Endothelial cell of umbilical vein (primary cell): ENCODE data around the gene DNAJB8. TPM values are rescaled to one million over a fixed set of nuclear protein-coding genes. Genes with fewer than 3 reads are reported as not detected.

Experiments
- BruUV-seq: library from RNA; stranded (reverse); fragments of 400-500 nt; replicated peaks from 2 replicates; lab custom pipeline; 2021; lab: Mats Ljungman, UMichigan
- CTCF ChIA-PET: fragments of 300-600, 350-600 bp; sonication (Branson Sonifier 250); formaldehyde crosslinking; loops from one replicate; lab custom pipeline; 2021; ENCODE audit warnings: antibody characterized with exemption, inconsistent platforms; lab: Charles Lee
- POLR2A ChIA-PET: fragments of 300-600, 350-600 bp; sonication (Branson Sonifier 250); formaldehyde crosslinking; loops from one replicate; lab custom pipeline; 2021; ENCODE audit warnings: antibody characterized with exemption, inconsistent platforms; lab: Charles Lee
- DNase-seq: peaks from one replicate; pipeline ENCODE4 v3.0.0-alpha.2; 2011; ENCODE audit warnings: low read depth, low spot score
- FAIRE-seq: peaks from 2 replicates; lab custom pipeline; 2011; peaks lifted over from hg19 to GRCh38; lab: Jason Lieb, UNC
- H2AFZ ChIP-seq: 2 replicates; pipeline ENCODE4 v1.6.0; 2012; ENCODE audit warnings: low read depth, low read length, control low read depth, inconsistent platforms
- H3K27ac ChIP-seq: 2 replicates; pipeline ENCODE4 v1.5.1; 2011; ENCODE audit warnings: low read depth, mild to moderate bottlenecking, control low read depth, low read length, moderate library complexity; ENCODE audit not compliant: insufficient read depth
- H3K27me3 ChIP-seq, 2 experiments: 2 replicates each; pipeline versions ENCODE4 v1.6.0 to v1.6.1; 2011; ENCODE audit warnings: low read length in 2 of 2, mixed read lengths in 1 of 2; ENCODE audit not compliant: control insufficient read depth in 2 of 2, insufficient read depth in 2 of 2
- H3K36me3 ChIP-seq, 2 experiments: 2 replicates in 1 of 2; 3 replicates in 1 of 2; pipeline ENCODE4 v1.5.1; 2011; ENCODE audit warnings: low read length in 2 of 2, mild to moderate bottlenecking in 1 of 2, moderate library complexity in 1 of 2; ENCODE audit not compliant: control insufficient read depth in 2 of 2, insufficient read depth in 2 of 2; ENCODE audit errors: extremely low read depth in 1 of 2
- H3K4me1 ChIP-seq: 3 replicates; pipeline ENCODE4 v1.5.1; 2011; ENCODE audit warnings: mild to moderate bottlenecking, low read length; ENCODE audit not compliant: control insufficient read depth, insufficient read depth; ENCODE audit errors: extremely low read depth
- H3K4me2 ChIP-seq: 2 replicates; pipeline ENCODE4 v1.6.1; 2011; ENCODE audit warnings: low read length, control low read depth, mixed read lengths; ENCODE audit not compliant: insufficient read depth
- H3K4me3 ChIP-seq, 3 experiments: fragments of 200-600 bp in 1 of 3; sonication (generic), shearing (Covaris generic) in 1 of 3; replicated peaks in 1 of 3; 2 replicates each; pipeline ENCODE4 v1.5.1; 2011 to 2016; ENCODE audit warnings: control low read depth in 3 of 3, low read length in 3 of 3, mild to moderate bottlenecking in 2 of 3, inconsistent platforms in 1 of 3, low read depth in 1 of 3, moderate library complexity in 1 of 3; ENCODE audit not compliant: insufficient read depth in 1 of 3
- H3K79me2 ChIP-seq: 2 replicates; pipeline ENCODE4 v1.6.0; 2012; ENCODE audit warnings: low read length, inconsistent platforms; ENCODE audit not compliant: control insufficient read depth, insufficient read depth
- H3K9ac ChIP-seq: replicated peaks from 2 replicates; pipeline ENCODE3; 2011; ENCODE audit warnings: low read length, control low read depth; ENCODE audit not compliant: insufficient read depth; ENCODE audit errors: extremely low read depth
- H3K9me1 ChIP-seq: replicated peaks from 3 replicates; pipeline ENCODE4 v1.6.0; 2011; ENCODE audit warnings: mild to moderate bottlenecking, low read length; ENCODE audit not compliant: control insufficient read depth, insufficient read depth; ENCODE audit errors: extremely low read depth
- H3K9me3 ChIP-seq: replicated peaks from 2 replicates; pipeline ENCODE4 v1.5.1; 2012; ENCODE audit warnings: low read length, inconsistent platforms; ENCODE audit not compliant: control insufficient read depth, insufficient read depth
- H4K20me1 ChIP-seq: replicated peaks from 2 replicates; pipeline ENCODE3; 2011; ENCODE audit warnings: mild to moderate bottlenecking, low read length; ENCODE audit not compliant: control insufficient read depth, insufficient read depth; ENCODE audit errors: extremely low read depth
- EZH2 ChIP-seq: IDR thresholded peaks from 2 replicates; pipeline ENCODE4 v1.6.1; 2012; ENCODE audit warnings: borderline replicate concordance, low read depth, mild to moderate bottlenecking, moderate library complexity, low read length, inconsistent platforms; ENCODE audit not compliant: severe bottlenecking
- FOS ChIP-seq: IDR thresholded peaks from 2 replicates; pipeline ENCODE4 v1.6.1; 2011; ENCODE audit warnings: mild to moderate bottlenecking, low read length, moderate library complexity, borderline replicate concordance; ENCODE audit not compliant: insufficient read depth
- GATA2 ChIP-seq: IDR thresholded peaks from 2 replicates; pipeline ENCODE4 v1.7.0; 2011; ENCODE audit warnings: low read depth, mild to moderate bottlenecking, moderate library complexity, mixed read lengths, low read length; ENCODE audit not compliant: insufficient read length, insufficient read depth
- MYC ChIP-seq: IDR thresholded peaks from one replicate; pipeline ENCODE4 v1.6.1; 2011; ENCODE audit warnings: mild to moderate bottlenecking, low read depth, low read length
- POLR2AphosphoS5 ChIP-seq: IDR thresholded peaks from 2 replicates; pipeline ENCODE4 v1.6.1; 2012; ENCODE audit warnings: low read depth, mild to moderate bottlenecking, control low read depth, low read length, moderate library complexity; ENCODE audit not compliant: insufficient read depth
- dilution Hi-C: fragments of 300-500 bp; cut with MboI; formaldehyde crosslinking; loops from one replicate; pipeline ENCODE4 v1.15.0; 2019; ENCODE audit warnings: low sequenced_read_pairs; ENCODE audit not compliant: extremely low pct_ligation_motif_present
- intact Hi-C: fragments of 100-400 bp; cut with micrococcal nuclease; formaldehyde crosslinking; loops from one replicate; pipeline ENCODE4 v1.10.0; 2022
- polyA plus RNA-seq, 4 experiments: library from polyadenylated mRNA; depleted of rRNA in 3 of 4; stranded (reverse) in 3 of 4; unstranded in 1 of 4; fragments of >200 nt; gene quantifications; 2 replicates each; pipeline versions ENCODE4 v1.2.1 to v1.2.3, GENCODE V29; 2011 to 2012; ENCODE audit warnings: missing spikeins in 1 of 4
- total RNA-seq: library from RNA; stranded (reverse); gene quantifications from 2 replicates; pipeline ENCODE4 v1.2.3, GENCODE V29; 2021

DNAJB8 gene
- total and polyA plus RNA-seq, 2 donors (not counting 3 experiments of a cell fraction or from before 2014, with no cell fraction given) = not detected

- no peak for TF ChIP-seq GATA2
- no peak for TF ChIP-seq MYC
- no peak for TF ChIP-seq EZH2
- no peak for TF ChIP-seq FOS
- no peaks in the 10 kb centered on the region for H3K4me1 ChIP-seq
- FAIRE-seq = no peak
These were observed 12.4 kb downstream of the DNAJB8 start for GRCh38 chr3:128454310-128454618.

DNA sequence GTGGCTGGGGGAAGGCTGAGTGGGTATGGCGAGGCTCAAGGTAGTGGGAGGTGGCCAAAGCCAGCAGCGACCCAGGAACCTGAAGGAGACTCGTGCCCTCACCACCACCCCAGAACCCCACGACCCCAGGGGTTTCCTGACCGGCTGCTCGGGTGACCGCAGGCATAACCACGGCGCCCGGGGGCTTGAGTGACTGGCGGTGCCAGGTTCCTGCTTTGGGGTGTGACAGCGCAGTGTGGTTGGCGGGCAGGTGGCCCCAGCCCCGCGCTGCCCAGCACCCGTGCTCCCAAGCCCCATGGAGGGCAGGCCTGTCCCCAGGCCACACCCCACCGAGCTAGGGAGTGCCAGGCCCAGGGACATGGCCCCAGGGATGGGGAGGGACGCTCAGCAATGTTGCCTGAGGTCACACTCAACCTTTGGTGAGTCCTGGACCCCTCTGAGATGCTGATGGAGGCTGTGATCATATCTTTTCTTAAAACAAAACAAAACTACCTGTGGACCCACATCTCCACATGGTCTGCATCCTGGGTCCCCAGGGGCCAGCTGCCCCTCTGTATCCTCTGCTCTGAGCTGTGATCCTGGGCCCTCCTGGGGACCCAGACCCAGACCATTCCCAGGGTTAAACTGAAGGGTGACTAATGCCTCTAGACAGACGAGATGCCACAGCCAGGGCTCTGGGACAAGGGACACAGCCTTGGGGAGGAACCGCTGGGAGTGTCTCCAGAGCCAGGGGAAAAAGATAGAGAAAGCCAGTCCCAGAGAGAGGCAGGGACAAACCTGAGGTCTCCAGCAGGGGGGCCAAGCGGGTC lies 13.0 kb downstream of the DNAJB8 start:
- FAIRE-seq = no peak
- intact Hi-C loops (no loop called here), dilution Hi-C loops (no loop called here)
- TF ChIP-seq MYC = no peak
- no peak for TF ChIP-seq POLR2AphosphoS5
- TF ChIP-seq EZH2 = no peak
- CTCF ChIA-PET = interaction anchor here (1.6 kb wide), 1 partner anchor 15 kb away, joined by 3 read pairs; no protein-coding TSS in a partner anchor
- no peak for DNase-seq
- no peak overlapping the region for H3K9ac ChIP-seq
- H3K79me2 ChIP-seq = no peaks in the 10 kb centered on the region
- no peaks in the 10 kb centered on the region for H3K9me3 ChIP-seq
- H3K27ac ChIP-seq = no peak overlapping the region
- no peak overlapping the region for H3K4me3 ChIP-seq
- H3K27me3 ChIP-seq = peaks cover 5 to 22% of the 10 kb centered on the region in 2 experiments
- POLR2A ChIA-PET = no interaction called here
- H3K36me3 ChIP-seq = no peaks in the 10 kb centered on the region
- BruUV-seq = no TSS peak
- H3K4me2 ChIP-seq = no peak overlapping the region
- H4K20me1 ChIP-seq = no peaks in the 10 kb centered on the region
- no peak overlapping the region for H2AFZ ChIP-seq
- no peaks in the 10 kb centered on the region for H3K9me1 ChIP-seq
- peaks cover 3% of the 10 kb centered on the region for H3K4me1 ChIP-seq

More at GRCh38 chr3:128454310-128454618, 12.4 kb downstream of the DNAJB8 start:
- H3K9me1 ChIP-seq = no peaks in the 10 kb centered on the region
- no TSS peak for BruUV-seq
- H3K9me3 ChIP-seq = no peaks in the 10 kb centered on the region
- H3K79me2 ChIP-seq = no peaks in the 10 kb centered on the region
- intact Hi-C loops = no loop called here
- H4K20me1 ChIP-seq = no peaks in the 10 kb centered on the region
- POLR2A ChIA-PET = no interaction called here
- H2AFZ ChIP-seq = no peak overlapping the region
- H3K4me2 ChIP-seq = no peak overlapping the region
- CTCF ChIA-PET = interaction anchor here (1.6 kb wide), 1 partner anchor 15 kb away, joined by 3 read pairs; no protein-coding TSS in a partner anchor
- DNase-seq = no peak
- no peak overlapping the region for H3K9ac ChIP-seq
- dilution Hi-C loops = no loop called here
- H3K36me3 ChIP-seq = no peaks in the 10 kb centered on the region
- peaks cover 5 to 22% of the 10 kb centered on the region in 2 experiments for H3K27me3 ChIP-seq
- no peak overlapping the region for H3K4me3 ChIP-seq
- no peak overlapping the region for H3K27ac ChIP-seq
